ENCODE data around the gene SGMS1.

Gene SGMS1

DNA sequence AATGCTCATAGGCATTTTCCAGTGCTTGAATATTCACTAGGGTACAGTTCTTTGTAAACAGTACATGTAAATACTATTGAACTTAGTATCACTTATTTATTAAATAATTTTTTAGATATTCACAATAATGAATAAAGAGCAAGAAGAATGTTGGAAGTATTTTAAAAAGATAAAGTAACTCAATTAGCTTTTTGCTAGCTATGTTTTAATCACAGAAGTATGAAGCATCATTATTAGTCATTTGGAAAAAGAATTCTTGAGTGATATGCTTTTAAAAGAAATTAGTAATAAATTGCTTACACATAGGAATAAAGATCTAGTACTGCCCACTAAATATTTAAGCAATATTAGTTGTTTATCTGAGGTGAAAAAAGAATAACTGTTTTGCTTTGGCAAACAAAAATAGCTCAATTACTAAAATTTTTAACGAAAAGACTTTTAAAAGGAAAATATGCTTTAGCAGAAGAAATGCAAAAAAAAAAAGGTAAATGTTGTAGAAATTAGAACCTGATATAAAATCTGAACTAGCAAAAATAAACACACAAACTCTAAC, 66.5 kb downstream of the SGMS1 start:
- no peak for DNase-seq (ENCODE audit: low read depth)
- no peak overlapping the region for H3K4me3 ChIP-seq (ENCODE audit: low read depth, low read length)
- TF ChIP-seq, protein P1, sequence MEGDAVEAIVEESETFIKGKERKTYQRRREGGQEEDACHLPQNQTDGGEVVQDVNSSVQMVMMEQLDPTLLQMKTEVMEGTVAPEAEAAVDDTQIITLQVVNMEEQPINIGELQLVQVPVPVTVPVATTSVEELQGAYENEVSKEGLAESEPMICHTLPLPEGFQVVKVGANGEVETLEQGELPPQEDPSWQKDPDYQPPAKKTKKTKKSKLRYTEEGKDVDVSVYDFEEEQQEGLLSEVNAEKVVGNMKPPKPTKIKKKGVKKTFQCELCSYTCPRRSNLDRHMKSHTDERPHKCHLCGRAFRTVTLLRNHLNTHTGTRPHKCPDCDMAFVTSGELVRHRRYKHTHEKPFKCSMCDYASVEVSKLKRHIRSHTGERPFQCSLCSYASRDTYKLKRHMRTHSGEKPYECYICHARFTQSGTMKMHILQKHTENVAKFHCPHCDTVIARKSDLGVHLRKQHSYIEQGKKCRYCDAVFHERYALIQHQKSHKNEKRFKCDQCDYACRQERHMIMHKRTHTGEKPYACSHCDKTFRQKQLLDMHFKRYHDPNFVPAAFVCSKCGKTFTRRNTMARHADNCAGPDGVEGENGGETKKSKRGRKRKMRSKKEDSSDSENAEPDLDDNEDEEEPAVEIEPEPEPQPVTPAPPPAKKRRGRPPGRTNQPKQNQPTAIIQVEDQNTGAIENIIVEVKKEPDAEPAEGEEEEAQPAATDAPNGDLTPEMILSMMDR (IDR thresholded peaks at IDR 0.05; ENCODE audit: insufficient read depth, low read depth, low read length, missing control alignments) = no peak

DNA sequence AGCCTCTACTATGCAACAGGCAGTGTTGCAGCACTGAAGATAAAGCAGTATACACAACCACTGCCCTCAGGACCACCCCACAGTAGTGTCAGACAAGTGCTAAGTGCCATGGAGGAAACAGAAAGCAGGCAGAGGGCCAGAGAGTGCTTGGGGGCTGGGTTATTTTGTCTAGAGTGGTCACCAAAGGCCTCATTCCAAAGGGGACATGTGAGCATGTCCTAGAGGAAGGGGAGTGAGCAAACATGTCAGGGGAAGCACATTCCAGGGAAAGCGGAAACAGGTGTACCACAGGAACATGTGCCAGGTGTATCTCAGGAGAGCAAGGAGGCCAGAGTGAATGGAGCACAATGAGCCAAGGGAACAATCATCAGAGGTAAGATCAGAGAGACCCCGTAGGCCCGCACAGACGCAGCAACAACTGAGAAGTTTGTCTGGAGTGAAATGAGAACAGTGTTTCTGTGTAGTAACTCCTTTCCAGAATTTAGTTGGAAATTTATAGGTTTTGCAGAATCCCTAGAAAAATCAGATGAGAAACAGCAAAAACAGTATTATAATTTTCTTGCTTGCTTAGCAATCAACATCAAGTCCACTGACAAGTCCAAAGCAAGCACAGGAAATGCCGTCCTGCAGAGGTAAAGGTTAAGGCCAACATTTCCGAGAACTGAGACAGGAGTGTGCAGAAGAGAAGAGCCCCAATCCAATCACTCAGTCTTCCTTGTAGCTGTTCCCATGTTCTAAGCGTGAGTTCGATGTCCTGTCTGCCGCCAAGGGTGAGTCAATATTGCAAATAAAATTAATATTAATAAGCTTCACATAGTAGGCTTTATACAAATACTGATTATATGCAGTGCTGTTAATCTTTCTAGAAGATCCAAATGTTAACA, 67.3 kb downstream of the SGMS1 start:
- no peak overlapping the region for H3K4me3 ChIP-seq (ENCODE audit: low read depth, low read length)
- DNase-seq (ENCODE audit: low read depth) = no peak
- TF ChIP-seq, protein P1 (IDR thresholded peaks at IDR 0.05; ENCODE audit: insufficient read depth, low read depth, low read length, missing control alignments) = no peak

DNA sequence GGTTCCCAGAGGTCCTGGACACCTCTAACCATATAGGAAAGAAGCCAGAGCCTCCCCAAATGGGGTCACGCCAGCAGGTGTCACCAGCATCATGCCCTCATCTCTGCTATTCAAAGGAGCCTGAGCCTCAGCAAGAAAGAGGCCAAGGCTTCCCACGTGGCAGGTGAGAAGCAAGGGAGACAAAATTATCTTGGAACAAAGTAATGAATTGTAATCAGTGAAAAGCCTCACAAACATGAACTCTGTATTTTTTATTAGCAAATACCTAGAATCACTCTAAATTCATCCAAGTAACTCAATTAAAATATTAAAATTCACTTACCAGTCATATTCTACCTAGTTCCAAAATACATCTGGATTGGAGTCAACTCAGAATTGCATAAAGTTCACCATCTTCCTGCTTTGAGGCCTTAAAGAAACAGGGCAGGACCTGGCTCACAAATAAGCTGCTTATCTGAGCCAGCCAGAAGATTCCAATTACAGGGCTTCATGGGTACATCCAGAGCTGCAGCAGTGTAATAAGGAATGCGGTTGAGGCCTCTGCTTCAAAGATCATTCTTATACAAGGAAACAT, 68.7 kb downstream of the SGMS1 start:
- peak; percentile 33 for DNase-seq (ENCODE audit: low read depth)

DNA sequence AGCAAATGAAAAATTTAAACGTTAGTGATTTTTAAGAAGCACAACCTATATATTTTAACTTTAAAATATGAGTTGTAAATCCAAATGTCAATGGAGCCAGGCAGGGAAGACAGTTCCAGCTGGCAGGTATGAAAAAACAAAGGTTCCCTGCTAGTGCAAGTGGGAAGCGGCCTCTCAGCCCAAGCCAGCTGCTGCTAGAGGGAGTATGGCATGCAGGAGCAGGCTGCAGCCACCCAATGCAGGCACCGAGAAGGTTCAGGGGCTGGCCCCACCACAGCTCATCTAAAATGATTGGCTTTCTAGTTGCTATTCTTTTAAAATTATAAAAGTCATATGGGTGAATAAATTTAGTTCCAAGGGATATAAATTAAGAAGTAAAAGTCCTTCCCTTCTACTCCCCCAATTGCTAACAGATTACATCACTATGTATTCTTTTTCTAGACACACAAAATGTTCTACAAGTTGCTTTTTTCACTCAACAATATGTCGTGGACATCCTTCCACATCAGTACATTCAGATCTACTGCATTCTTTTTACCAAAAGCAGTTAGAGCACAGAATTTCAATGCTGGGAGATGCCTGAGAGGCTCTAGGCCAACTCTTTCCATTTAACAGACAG, 69.3 kb downstream of the SGMS1 start:
- H3K4me3 ChIP-seq (ENCODE audit: low read depth, low read length) = no peak overlapping the region
- DNase-seq (ENCODE audit: low read depth) = no peak
- TF ChIP-seq, protein P1 (IDR thresholded peaks at IDR 0.05; ENCODE audit: insufficient read depth, low read depth, low read length, missing control alignments) = no peak

More for the DNA sequence above, 68.7 kb downstream of the SGMS1 start:
- TF ChIP-seq, protein P1 (IDR thresholded peaks at IDR 0.05; ENCODE audit: insufficient read depth, low read depth, low read length, missing control alignments) = peak; percentile 16
- no peak overlapping the region for H3K4me3 ChIP-seq (ENCODE audit: low read depth, low read length)

DNA sequence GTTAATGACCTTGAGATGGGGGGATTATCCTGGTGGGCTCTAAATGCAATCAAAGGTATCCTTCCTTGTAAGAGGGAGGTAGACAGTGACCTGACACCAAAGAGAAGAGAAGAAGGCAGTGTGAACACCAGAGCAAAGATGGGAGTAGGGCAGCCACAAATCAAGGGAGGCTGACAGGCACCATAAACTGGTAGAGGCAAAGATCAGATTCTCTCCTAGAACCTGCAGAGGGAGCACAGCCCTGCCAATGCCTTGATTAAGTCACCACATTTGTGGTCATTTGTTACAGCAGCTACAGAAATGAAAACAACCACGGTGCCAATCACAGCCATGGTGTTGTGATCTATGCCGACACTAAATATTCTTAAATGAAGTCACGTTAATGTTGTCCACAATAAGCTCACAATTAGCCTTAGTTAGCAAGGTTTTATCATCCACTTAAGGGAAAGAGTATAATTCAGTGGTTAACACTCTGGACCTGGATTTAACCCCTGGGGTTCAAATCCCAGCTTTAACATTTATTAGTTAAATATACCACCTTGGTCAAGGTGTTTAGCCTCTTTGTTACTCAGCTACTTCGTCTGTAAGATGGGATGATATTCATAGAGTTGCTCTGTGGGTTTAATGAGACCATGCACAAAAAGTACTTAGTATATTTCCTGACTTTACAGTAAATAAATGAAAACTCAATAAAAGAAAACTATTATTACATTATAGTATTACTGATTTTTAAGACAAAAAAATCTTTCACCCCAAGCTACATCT, 70.8 kb downstream of the SGMS1 start:
- H3K4me3 ChIP-seq (ENCODE audit: low read depth, low read length) = no peak overlapping the region
- TF ChIP-seq, protein P1 (IDR thresholded peaks at IDR 0.05; ENCODE audit: insufficient read depth, low read depth, low read length, missing control alignments) = no peak
- peak; percentile 48 for DNase-seq (ENCODE audit: low read depth)

DNA sequence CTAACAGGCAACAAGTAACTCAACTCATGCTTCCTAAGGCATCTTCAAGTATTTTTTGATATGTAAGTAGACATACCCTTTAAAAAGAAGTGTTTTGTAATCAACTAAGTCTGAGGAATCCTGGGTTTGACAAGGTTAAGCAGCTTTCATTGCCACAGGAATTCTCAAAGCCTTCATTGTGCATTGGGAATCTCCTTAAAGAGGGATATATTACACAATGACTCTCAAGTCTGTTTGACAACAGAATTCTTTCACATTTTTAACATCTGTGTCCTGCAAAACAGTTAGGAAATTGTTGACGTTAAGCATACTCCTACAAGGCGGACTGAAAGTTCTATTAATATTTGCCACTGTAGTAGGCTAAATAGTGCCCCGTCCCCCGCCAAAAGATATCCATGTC, 71.4 kb downstream of the SGMS1 start:
- TF ChIP-seq, protein P1 (IDR thresholded peaks at IDR 0.05; ENCODE audit: insufficient read depth, low read depth, low read length, missing control alignments) = no peak
- no peak overlapping the region for H3K4me3 ChIP-seq (ENCODE audit: low read depth, low read length)
- DNase-seq (ENCODE audit: low read depth) = no peak
